ENCODE results near the gene MAP1B.
"Not testable (repeated sequence)": the region's sequence is repeated elsewhere in the genome, so short reads cannot be mapped to it uniquely, and the experiment has no call there.

The MAP1B gene

GRCh38 chr5:72079288-72079687 lies 28.0 kb upstream of the MAP1B start:
- 0 out of 2 replicates have a peak, but pooled peaks have one; percentile 4 for TF ChIP-seq CTCF (conservative IDR thresholded peaks at IDR 0.05; ENCODE audit: low read length)
- DNase-seq (ENCODE audit: low read depth): no peak
- H3K4me3 ChIP-seq (ENCODE audit: low read length): no peak overlapping the region

DNA sequence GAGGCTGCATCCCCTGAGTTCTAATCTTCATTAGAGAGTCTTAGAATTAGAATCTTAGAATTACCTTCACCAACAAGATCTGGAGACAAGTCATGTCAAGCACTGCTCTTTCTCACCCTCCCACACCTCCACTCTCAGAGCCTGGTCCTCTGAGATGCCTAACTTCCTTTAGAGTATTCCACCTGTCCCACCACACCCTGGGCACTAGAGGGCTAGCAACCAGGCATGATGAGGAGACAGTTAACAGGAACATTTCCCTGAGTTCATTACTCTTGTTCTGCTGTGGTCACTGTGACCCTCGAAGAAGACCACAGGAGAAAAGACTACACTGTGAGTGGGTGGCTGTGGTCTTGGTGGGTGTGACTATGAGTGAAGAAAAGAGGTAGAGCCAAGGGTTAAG lies 25.2 kb upstream of the MAP1B start:
- no peak overlapping the region for H3K4me3 ChIP-seq (ENCODE audit: low read length)
- TF ChIP-seq CTCF (conservative IDR thresholded peaks at IDR 0.05; ENCODE audit: low read length): no peak
- no peak for DNase-seq (ENCODE audit: low read depth)

- H3K4me3 ChIP-seq (ENCODE audit: low read length): no peak overlapping the region
- no peak for DNase-seq (ENCODE audit: low read depth)
- TF ChIP-seq CTCF (conservative IDR thresholded peaks at IDR 0.05; ENCODE audit: low read length): no peak
These were observed 22.4 kb upstream of the MAP1B start for GRCh38 chr5:72084876-72085275.

DNA sequence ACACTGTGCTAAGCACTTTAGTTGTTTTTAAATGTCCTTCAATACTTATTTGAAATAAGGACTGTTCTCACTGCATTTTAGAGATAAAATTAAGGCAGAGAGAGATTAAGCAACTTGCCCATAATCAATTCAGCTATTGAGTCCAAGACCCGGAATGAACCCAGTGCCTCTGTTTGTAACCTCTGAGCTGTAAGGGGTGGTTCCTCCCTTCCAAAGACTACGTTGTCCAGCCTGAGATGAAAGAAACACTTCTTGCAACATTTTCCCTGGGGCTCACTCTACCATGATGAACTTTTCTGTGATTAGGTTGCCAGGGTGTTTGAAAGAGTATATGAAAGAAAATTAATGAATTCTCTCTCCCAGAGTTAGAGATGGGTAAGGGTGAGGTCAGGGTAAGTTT lies 22.0 kb upstream of the MAP1B start:
- H3K4me3 ChIP-seq (ENCODE audit: low read length): no peak overlapping the region
- DNase-seq (ENCODE audit: low read depth): no peak
- no peak for TF ChIP-seq CTCF (conservative IDR thresholded peaks at IDR 0.05; ENCODE audit: low read length)

DNA sequence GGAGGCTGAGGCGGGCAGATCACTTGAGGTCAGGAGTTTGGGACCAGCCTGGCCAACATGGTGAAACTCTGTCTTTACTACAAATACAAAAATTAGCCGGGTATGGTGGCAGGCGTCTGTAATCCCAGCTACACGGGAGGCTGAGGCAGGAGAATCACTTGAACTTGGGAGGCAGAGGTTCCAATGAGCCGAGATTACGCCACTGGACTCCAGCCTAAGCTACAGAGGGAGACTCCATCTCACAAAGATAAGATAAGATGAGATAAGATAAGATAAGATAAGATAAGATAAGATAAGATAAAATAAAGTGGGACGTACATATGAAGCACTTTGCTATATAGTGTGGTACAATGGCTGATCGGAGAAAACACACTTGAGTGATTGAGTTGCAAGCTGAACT lies 17.6 kb upstream of the MAP1B start:
- not testable (repeated sequence) for H3K4me3 ChIP-seq (ENCODE audit: low read length); DNase-seq (ENCODE audit: low read depth)

- DNase-seq (ENCODE audit: low read depth): no peak
- TF ChIP-seq CTCF (conservative IDR thresholded peaks at IDR 0.05; ENCODE audit: low read length): no peak
- H3K4me3 ChIP-seq (ENCODE audit: low read length): no peak overlapping the region
These were observed 15.2 kb upstream of the MAP1B start for GRCh38 chr5:72092074-72092473.

GRCh38 chr5:72093217-72093616 lies 14.1 kb upstream of the MAP1B start:
- TF ChIP-seq CTCF (conservative IDR thresholded peaks at IDR 0.05; ENCODE audit: low read length): no peak
- H3K4me3 ChIP-seq (ENCODE audit: low read length): no peak overlapping the region
- no peak for DNase-seq (ENCODE audit: low read depth)

- H3K4me3 ChIP-seq (ENCODE audit: low read length): no peak overlapping the region
- DNase-seq (ENCODE audit: low read depth): no peak
- no peak for TF ChIP-seq CTCF (conservative IDR thresholded peaks at IDR 0.05; ENCODE audit: low read length)
These were observed 13.5 kb upstream of the MAP1B start for GRCh38 chr5:72093824-72094223.
